DMS 273 (cell line): ENCODE data around the gene ZG16.
"Not testable (repeated sequence)": the region's sequence is repeated elsewhere in the genome, so short reads cannot be mapped to it uniquely, and the experiment has no call there.

ENCODE experiments used
- DNase-seq: peaks from one replicate; lab custom pipeline; 2025; ENCODE audit not compliant: unreplicated experiment; lab: John Stamatoyannopoulos, UW

Gene ZG16

DNA sequence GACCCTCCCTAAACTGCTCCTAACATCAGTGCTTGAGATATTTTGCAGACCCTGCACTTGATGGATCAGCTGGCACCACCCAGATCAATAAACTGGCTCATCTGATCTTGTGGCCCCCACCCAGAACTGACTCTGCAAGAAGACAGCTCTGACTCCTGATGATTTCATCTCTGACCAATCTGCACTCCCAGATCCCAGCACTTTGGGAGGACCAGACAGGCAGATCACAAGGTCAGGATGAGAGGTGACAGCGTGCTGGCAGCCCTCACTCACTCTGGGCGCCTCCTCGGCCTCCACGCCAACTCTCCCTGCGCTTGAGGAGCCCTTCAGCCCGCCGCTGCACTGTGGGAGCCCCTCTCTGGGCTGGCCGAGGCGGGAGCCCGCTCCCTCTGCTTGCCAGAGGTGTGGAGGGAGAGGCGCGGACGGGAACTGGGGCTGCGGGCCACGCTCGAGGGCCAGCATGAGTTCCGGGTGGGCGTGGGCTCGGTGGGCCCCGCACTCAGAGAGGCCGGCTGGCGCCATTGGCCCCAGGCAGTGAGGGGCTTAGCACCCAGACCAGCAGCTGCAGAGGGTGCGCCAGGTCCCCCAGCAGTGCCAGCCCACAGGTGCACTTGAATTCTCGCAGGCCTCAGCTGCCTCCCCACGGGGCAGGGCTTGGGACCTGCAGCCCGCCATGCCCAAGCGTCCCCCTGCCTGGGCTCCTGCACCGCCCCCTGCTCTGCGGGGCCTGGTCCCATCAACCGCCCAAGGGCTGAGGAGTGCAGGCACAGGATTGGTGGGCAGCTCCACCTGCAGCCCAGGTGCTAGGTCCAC is 29.9 kb upstream of the ZG16 start:
- no peak for DNase-seq

GRCh38 chr16:29748760-29749149 is 29.3 kb upstream of the ZG16 start:
- not testable (repeated sequence) for DNase-seq

- no peak for DNase-seq
These were observed 24.5 kb upstream of the ZG16 start for GRCh38 chr16:29753516-29753915.

DNA sequence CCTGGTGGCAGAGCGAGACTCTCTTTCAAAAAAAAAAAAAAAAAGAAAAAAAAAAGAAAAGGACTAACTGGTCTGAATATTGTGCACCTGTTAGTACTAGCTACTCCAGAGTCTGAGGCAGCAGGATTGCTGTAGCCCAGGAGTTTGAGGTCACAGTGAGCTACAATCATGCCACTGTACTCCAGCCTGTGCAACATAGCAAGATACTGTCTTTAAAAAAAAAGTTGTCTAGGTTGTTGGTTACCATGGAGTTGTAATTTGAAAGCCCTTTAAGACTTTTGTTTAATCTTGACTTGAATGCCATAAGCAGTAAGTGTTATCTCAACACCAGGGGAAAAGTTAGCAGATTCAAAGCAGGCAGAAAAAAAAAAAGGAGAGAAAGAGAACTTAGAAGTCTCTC is 21.4 kb upstream of the ZG16 start:
- DNase-seq, result no peak

DNA sequence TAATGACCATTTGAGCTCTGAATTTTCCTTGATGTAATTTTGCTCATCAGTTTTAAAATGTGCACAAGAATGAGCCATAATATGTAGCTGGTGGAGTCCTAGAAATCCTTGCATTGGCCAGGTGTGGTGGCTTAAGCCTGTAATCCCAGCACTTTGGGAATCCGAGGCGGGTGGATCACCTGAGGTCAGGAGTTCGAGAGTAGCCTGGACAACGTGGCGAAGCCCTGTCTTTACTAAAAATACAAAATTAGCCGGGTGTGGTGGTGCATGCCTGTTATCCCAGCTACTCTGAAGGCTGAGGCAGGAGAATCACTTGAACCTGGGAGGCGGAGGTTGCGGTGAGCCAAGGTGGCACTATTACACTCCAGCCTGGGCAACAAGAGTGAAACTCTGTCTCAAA is 21.0 kb upstream of the ZG16 start:
- not testable (repeated sequence) for DNase-seq

DNA sequence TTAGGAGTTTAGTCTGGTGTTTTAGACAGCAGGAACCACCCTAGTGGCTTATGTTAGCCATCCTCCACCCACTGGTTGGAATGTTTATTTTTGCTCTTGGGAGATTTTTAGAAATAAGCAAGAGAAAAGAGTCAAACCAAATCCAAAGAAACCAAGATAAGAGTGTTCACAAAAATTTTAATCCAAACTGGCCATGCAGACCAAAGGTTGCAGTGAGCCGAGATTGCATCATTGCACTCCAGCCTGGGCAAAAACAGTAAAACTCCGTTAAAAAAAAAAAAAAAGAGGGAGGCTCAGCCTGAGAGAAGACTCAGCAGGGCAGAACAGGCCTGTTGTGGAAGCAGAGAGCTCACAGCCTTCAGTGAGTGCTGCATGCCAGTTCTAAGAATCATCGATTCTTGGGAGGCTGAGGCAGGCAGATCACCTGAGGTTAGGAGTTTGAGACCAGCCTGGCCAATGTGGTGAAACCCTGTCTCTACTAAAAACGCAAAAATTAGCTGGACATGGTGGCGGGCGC is 20.0 kb upstream of the ZG16 start:
- no peak for DNase-seq

- DNase-seq, result no peak
These were observed 17.3 kb upstream of the ZG16 start for GRCh38 chr16:29760567-29761279.

- not testable (repeated sequence) for DNase-seq
These were observed 16.8 kb upstream of the ZG16 start for GRCh38 chr16:29761280-29761651.

- DNase-seq, result peak; percentile 32
These were observed 16.2 kb upstream of the ZG16 start for GRCh38 chr16:29761882-29762281.

- DNase-seq, result no peak
These were observed 14.7 kb upstream of the ZG16 start for GRCh38 chr16:29763326-29763725.

- DNase-seq, result no peak
These were observed 12.7 kb upstream of the ZG16 start for GRCh38 chr16:29765167-29766032.

GRCh38 chr16:29766571-29766970 is 11.5 kb upstream of the ZG16 start:
- no peak for DNase-seq

DNA sequence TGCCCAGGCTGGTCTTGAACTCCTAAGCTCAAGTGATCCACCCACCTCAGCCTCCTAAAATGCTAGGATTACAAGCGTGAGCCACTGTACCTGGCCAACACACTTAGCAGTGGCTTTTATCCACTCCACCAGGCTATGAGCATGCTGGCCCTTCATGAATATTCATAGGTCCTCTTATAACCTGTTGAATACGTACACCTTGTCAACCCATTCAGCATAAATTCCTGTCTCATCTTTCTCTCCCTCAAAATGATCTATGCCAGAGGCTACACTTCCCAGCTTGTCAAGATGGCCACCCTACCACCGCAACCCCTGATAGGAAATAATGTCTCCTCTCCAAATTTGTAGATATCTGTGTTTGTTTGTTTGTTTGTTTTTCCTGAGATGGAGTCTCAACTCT is 11.0 kb upstream of the ZG16 start:
- no peak for DNase-seq

DNA sequence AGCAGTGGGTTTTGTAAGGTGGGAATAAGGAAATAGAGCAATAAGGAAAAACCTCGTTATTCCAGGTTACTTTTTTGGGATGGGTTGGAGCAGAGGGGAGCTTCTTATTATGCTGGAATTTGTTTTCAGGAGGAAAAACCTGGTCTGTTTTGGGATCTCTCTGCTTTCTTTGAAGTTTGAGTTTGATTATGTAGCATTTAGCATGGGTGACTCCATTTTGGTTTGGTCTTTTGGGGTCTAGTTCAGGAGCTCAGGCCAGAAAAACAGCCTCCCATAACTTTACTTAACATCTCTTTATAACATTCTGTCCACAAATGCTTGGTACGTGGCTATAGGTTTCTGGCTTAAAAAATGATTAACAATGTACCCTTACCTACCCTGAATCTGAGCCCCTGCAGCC is 8.5 kb upstream of the ZG16 start:
- DNase-seq, result no peak

- DNase-seq, result peak; percentile 57
These were observed 7.7 kb upstream of the ZG16 start for GRCh38 chr16:29770250-29770929.

DNA sequence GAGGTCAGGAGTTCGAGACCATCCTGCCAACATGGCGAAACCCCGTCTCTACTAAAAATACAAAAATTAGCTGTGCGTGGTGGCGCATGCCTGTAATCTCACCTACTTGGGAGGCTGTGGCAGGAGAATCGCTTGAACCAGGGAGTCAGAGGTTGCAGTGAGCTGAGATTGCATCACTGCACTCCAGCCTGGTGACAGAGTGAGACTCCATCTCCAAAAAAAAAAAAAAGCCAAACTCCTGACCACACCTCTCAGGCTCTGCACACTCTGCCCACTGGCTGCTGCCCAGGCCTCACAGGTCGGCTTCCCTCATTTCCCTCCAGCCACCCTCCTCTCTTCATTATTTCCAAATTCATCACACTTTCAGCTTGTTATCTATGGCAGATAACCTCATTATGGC is 5.7 kb upstream of the ZG16 start:
- DNase-seq, result not testable (repeated sequence)

DNA sequence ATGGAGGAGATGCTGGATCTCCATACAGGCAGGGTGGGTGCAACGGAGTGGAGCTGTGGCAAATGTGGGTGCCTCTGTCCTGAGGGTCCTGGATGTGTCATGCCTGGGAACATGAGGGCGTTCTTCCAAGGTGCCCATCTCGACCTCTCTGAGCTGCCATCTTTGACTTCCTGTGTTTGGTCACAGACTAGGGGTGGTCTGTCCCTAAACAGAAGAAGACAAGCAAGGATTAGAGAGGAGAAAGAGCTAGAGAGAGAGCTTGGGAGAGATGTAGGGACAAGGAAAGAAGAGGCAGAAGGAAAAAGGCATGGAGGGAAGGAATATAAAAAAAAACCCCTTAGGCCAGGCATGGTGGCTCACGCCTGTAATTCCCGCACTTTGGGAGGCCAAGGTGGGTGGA is 3.3 kb upstream of the ZG16 start:
- DNase-seq, result no peak

DNA sequence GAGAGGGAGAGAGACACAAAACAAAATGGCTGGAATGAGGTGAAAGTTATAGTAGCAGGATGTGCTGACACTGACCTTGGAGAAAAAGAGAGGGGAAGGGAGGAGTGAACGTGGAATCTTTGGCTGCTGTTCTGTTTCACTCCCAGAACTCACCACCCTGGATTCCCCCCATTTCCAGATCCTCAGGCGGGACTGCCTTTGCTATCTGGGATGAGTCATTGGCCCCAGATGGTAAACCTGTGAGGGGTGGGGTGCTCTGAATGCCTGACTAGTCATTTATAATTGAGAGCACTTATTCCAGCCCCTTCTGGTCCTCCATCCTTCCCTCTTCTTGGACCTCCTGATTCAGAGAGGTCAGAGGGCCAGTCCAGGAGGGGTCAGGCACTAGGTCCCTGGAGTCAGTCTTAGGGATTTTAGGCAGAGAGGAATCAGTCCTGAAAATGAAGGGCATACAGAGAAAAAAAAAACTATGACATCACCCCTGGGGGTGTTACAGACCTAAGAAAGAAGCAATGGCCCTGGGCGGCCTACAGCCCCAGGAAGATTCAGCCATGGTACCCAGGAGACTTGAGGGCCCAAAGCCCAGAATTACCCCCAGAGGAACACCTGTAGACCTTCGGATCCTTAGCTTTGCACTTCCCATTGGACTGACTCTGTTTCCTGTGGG is 2.2 kb upstream of the ZG16 start:
- peak; percentile 90 for DNase-seq

DNA sequence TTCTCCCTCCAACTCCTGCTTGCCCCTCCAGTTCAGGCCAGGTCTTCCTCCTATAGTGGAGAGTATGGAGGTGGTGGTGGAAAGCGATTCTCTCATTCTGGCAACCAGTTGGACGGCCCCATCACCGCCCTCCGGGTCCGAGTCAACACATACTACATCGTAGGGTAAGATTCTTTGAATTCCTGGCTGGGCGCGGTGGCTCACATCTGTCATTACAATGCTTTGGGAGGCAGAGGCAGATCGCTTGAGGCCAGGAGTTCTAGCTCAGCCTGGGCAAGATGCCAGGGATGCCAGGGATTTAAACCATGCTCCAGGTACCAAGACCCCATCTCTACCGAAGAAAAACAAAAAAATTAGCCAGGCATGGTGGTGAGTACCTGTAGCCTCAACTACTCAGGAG is 1.4 kb downstream of the ZG16 start:
- peak; percentile 31 for DNase-seq
